Measurements from ENCODE around the gene CORIN.
A peak's percentile ranks its signal among the peaks of the same experiment; 100 is the strongest.
"Not testable (repeated sequence)": the region's sequence is repeated elsewhere in the genome, so short reads cannot be mapped to it uniquely, and the experiment has no call there.

CORIN gene

GRCh38 chr4:47691757-47692383 is 146.0 kb downstream of the CORIN start:
- DNase-seq (ENCODE audit: low read depth): not testable (repeated sequence)

GRCh38 chr4:47690611-47691010 is 147.3 kb downstream of the CORIN start:
- no peak for DNase-seq (ENCODE audit: low read depth)

GRCh38 chr4:47686294-47686872 is 151.5 kb downstream of the CORIN start:
- DNase-seq (ENCODE audit: low read depth): peak; percentile 41

GRCh38 chr4:47675806-47676205 is 162.1 kb downstream of the CORIN start:
- DNase-seq (ENCODE audit: low read depth): no peak

- DNase-seq (ENCODE audit: low read depth): no peak
Measured at GRCh38 chr4:47674144-47674543, 163.7 kb downstream of the CORIN start.

GRCh38 chr4:47672696-47673095 is 165.2 kb downstream of the CORIN start:
- no peak for DNase-seq (ENCODE audit: low read depth)

GRCh38 chr4:47669946-47670345 is 167.9 kb downstream of the CORIN start:
- no peak for DNase-seq (ENCODE audit: low read depth)

- DNase-seq (ENCODE audit: low read depth): peak; percentile 66
Measured at GRCh38 chr4:47668810-47669408, 169.0 kb downstream of the CORIN start.

GRCh38 chr4:47668256-47668655 is 169.6 kb downstream of the CORIN start:
- DNase-seq (ENCODE audit: low read depth): no peak

GRCh38 chr4:47667552-47667951 is 170.3 kb downstream of the CORIN start:
- DNase-seq (ENCODE audit: low read depth): peak; percentile 2

GRCh38 chr4:47664051-47664826 is 173.6 kb downstream of the CORIN start:
- no peak for DNase-seq (ENCODE audit: low read depth)

- DNase-seq (ENCODE audit: low read depth): peak; percentile 54
Measured at GRCh38 chr4:47662975-47663374, 174.9 kb downstream of the CORIN start.

- DNase-seq (ENCODE audit: low read depth): peak; percentile 2
Measured at GRCh38 chr4:47661741-47662140, 176.1 kb downstream of the CORIN start.

GRCh38 chr4:47659342-47659741 is 178.5 kb downstream of the CORIN start:
- DNase-seq (ENCODE audit: low read depth): no peak

- no peak for DNase-seq (ENCODE audit: low read depth)
Measured at GRCh38 chr4:47654972-47655693, 182.7 kb downstream of the CORIN start.

GRCh38 chr4:47652092-47652491 is 185.8 kb downstream of the CORIN start:
- DNase-seq (ENCODE audit: low read depth): no peak

- DNase-seq (ENCODE audit: low read depth): no peak
Measured at GRCh38 chr4:47651231-47651630, 186.6 kb downstream of the CORIN start.

GRCh38 chr4:47650584-47651130 is 187.2 kb downstream of the CORIN start:
- DNase-seq (ENCODE audit: low read depth): no peak

GRCh38 chr4:47647544-47647943 is 190.3 kb downstream of the CORIN start:
- no peak for DNase-seq (ENCODE audit: low read depth)

GRCh38 chr4:47647029-47647428 is 190.8 kb downstream of the CORIN start:
- DNase-seq (ENCODE audit: low read depth): no peak

- DNase-seq (ENCODE audit: low read depth): no peak
Measured at GRCh38 chr4:47646372-47646771, 191.5 kb downstream of the CORIN start.

- no peak for DNase-seq (ENCODE audit: low read depth)
Measured at GRCh38 chr4:47643845-47644244, 194.0 kb downstream of the CORIN start.

All from ELR (cell line).